T-helper 2 cell treated with Interferon-gamma antibody and Interleukin-4, amounts not matched to agents 5 μg/mL and 100 μg/mL, for 36 hours (primary cell): Measurements from ENCODE around the gene GTF2IRD1.
"Not testable (repeated sequence)": the region's sequence is repeated elsewhere in the genome, so short reads cannot be mapped to it uniquely, and the experiment has no call there.

Source experiments
- DNase-seq: peaks from one replicate; pipeline ENCODE4 v3.0.0; 2021; ENCODE audit warnings: low spot score
- H3K27ac Mint-ChIP-seq: one replicate; pipeline ENCODE4 v1.8.0; 2021; ENCODE audit warnings: mild to moderate bottlenecking, mixed read lengths
- H3K27me3 Mint-ChIP-seq: one replicate; pipeline ENCODE4 v1.8.0; 2021; ENCODE audit warnings: low read depth, mixed read lengths
- H3K36me3 Mint-ChIP-seq: one replicate; pipeline ENCODE4 v1.8.0; 2021; ENCODE audit warnings: low read depth, mixed read lengths
- H3K4me1 Mint-ChIP-seq: one replicate; pipeline ENCODE4 v1.8.0; 2021; ENCODE audit warnings: low read depth, mixed read lengths
- H3K4me3 Mint-ChIP-seq: one replicate; pipeline ENCODE4 v1.8.0; 2022; ENCODE audit warnings: mild to moderate bottlenecking, moderate library complexity, mixed read lengths
- H3K9me3 Mint-ChIP-seq: one replicate; pipeline ENCODE4 v1.8.0; 2021; ENCODE audit warnings: mixed read lengths

The GTF2IRD1 gene

GRCh38 chr7:74632505-74632904 lies 178.8 kb downstream of the GTF2IRD1 start:
- DNase-seq, result no peak
- Mint-ChIP-seq H3K9me3 (no peaks in the 10 kb centered on the region), H3K4me3 (no peak overlapping the region), H3K27ac (peak overlapping the region; percentile 1), H3K4me1 (peaks cover 3% of the 10 kb centered on the region), H3K36me3 (no peaks in the 10 kb centered on the region), H3K27me3 (no peaks in the 10 kb centered on the region)

- H3K4me1 Mint-ChIP-seq, result peaks cover 3% of the 10 kb centered on the region
- DNase-seq, result no peak
These were observed 179.8 kb downstream of the GTF2IRD1 start for GRCh38 chr7:74633451-74633921.

DNA sequence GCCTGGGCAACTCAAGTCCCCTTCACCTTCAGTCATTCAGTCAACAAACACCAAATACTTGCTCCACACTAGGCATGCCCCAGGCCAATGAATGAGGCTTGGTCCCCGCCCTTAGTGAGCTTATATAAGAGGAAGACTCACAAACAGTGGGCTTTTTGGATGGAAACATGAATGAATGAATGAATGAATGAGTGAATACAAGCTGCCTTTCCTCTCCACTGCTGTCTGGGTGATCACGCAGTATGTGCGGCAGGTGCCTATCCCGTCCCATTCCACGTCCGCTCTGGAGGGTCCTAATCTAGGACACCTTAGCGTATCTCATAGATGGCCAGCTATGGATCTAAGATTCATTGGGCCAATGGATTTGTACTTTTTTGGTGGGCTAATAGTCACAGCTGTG lies 184.0 kb downstream of the GTF2IRD1 start:
- peaks cover 6% of the 10 kb centered on the region for H3K4me1 Mint-ChIP-seq
- H3K27me3 Mint-ChIP-seq, result no peaks in the 10 kb centered on the region
- H3K9me3 Mint-ChIP-seq, result no peaks in the 10 kb centered on the region
- no peak overlapping the region for H3K4me3 Mint-ChIP-seq
- no peak for DNase-seq
- H3K36me3 Mint-ChIP-seq, result no peaks in the 10 kb centered on the region
- H3K27ac Mint-ChIP-seq, result no peak overlapping the region

More at GRCh38 chr7:74633451-74633921, 179.8 kb downstream of the GTF2IRD1 start:
- H3K27ac Mint-ChIP-seq, result no peak overlapping the region
- no peak overlapping the region for H3K4me3 Mint-ChIP-seq
- H3K36me3 Mint-ChIP-seq, result no peaks in the 10 kb centered on the region
- no peaks in the 10 kb centered on the region for H3K27me3 Mint-ChIP-seq
- no peaks in the 10 kb centered on the region for H3K9me3 Mint-ChIP-seq

GRCh38 chr7:74650055-74650454 lies 196.3 kb downstream of the GTF2IRD1 start:
- H3K27ac Mint-ChIP-seq, result peak overlapping the region; percentile 91
- H3K27me3 Mint-ChIP-seq, H3K36me3 Mint-ChIP-seq, H3K9me3 Mint-ChIP-seq: not testable (repeated sequence)
- peak overlapping the region; percentile 87 for H3K4me3 Mint-ChIP-seq
- peaks cover 35% of the 10 kb centered on the region for H3K4me1 Mint-ChIP-seq
- DNase-seq, result peak; percentile 90

DNA sequence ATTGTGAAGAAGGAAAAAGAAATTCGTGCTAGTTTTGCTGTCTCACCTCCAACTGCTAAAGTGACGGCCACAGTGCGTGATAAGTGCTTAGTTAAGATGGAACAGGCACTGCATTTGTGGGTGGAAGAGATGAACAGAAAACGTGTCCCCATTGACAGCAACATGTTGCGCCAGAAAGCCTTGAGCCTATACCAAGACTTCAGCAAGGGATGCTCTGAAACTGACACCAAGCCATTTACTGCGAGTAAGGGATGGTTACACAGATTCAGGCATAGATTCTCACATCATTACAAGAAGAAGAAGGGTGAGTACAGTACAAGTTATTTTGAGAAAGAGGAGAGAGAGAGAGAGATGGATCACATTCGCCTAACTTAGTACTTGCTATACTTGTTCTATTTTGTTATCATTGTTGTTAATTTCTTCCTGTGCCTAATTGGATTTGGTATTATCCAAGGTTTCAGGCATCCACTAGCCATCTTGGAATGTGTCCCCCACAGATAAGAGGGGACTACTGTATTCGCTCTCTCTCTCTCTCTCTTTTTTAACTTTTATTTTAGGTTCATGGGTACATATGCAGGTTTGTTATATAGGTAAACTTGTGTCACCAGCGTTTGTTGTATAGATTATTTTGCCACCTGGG lies 196.9 kb downstream of the GTF2IRD1 start:
- H3K9me3 Mint-ChIP-seq, H3K36me3 Mint-ChIP-seq, H3K27me3 Mint-ChIP-seq: not testable (repeated sequence)
- H3K4me1 Mint-ChIP-seq, result peaks cover 40% of the 10 kb centered on the region
- peak overlapping the region; percentile 91 for H3K27ac Mint-ChIP-seq
- peak overlapping the region; percentile 87 for H3K4me3 Mint-ChIP-seq
- DNase-seq, result peak; percentile 47

DNA sequence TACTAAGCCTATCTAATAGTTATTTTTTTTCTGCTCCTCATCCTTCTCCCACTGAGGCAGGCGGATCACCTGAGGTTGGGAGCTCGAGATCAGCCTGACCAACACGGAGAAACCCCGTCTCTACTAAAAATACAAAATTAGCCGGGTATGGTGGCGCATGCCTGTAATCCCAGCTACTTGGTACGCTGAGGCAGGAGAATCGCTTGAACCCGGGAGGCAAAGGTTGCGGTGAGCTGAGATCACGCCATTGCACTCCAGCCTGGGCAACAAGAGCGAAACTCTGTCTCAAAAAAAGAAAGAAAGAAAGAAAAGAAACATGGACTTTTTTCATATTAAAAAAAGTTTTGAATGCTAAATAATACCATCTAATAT lies 197.4 kb downstream of the GTF2IRD1 start:
- Mint-ChIP-seq H3K4me1 (peaks cover 44% of the 10 kb centered on the region), H3K4me3 (peak overlapping the region; percentile 87), H3K27ac (peak overlapping the region; percentile 91)
- not testable (repeated sequence) for H3K36me3 Mint-ChIP-seq, DNase-seq, H3K9me3 Mint-ChIP-seq, H3K27me3 Mint-ChIP-seq
